Esophagus (tissue), 2 donors: ENCODE results near the gene TMEM150A. TPM values are rescaled to one million over a fixed set of nuclear protein-coding genes. Genes with fewer than 3 reads are reported as not detected.

ENCODE experiments used
- H3K27ac ChIP-seq, 2 donors: one replicate each; pipeline ENCODE4 v1.5.1; 2013; ENCODE audit warnings: low read depth in 2 of 2, mild to moderate bottlenecking in 2 of 2, inconsistent platforms in 1 of 2, low read length in 1 of 2, moderate library complexity in 1 of 2
- H3K27me3 ChIP-seq, 2 donors: one replicate each; pipeline ENCODE4 v1.6.1; 2013; ENCODE audit warnings: low read length in 2 of 2, control low read depth in 1 of 2, mild to moderate bottlenecking in 1 of 2; ENCODE audit not compliant: insufficient read depth in 2 of 2, control insufficient read depth in 1 of 2
- H3K36me3 ChIP-seq, 2 donors: one replicate each; pipeline ENCODE4 v1.6.1; 2013; ENCODE audit warnings: low read length in 1 of 2; ENCODE audit not compliant: control insufficient read depth in 2 of 2, insufficient read depth in 2 of 2
- H3K4me1 ChIP-seq, 2 donors: one replicate each; pipeline ENCODE4 v1.6.1; 2013; ENCODE audit warnings: low read length in 1 of 2; ENCODE audit not compliant: control insufficient read depth in 2 of 2, insufficient read depth in 2 of 2
- H3K4me3 ChIP-seq, 2 donors: one replicate each; pipeline ENCODE4 v1.5.1; 2013; ENCODE audit warnings: low read length in 2 of 2, mild to moderate bottlenecking in 2 of 2, low read depth in 1 of 2, moderate library complexity in 1 of 2
- H3K9me3 ChIP-seq, 2 donors: one replicate each; pipeline ENCODE4 v1.6.1; 2013; ENCODE audit warnings: mild to moderate bottlenecking in 2 of 2, low read depth in 1 of 2, low read length in 1 of 2, moderate library complexity in 1 of 2; ENCODE audit not compliant: control insufficient read depth in 2 of 2, insufficient read depth in 1 of 2
- WGBS, 2 donors: extraction: QIAGEN DNeasy Blood & Tissue Kit; methylation state at CpG; one replicate each; pipeline ENCODE4 v1.1.7; 2013; 5-methylcytosine and 5-hydroxymethylcytosine counted together
- polyA plus RNA-seq, 2 donors: library from polyadenylated mRNA; stranded (reverse); fragments of 200-250 nt; gene quantifications; one replicate each; pipeline ENCODE4 v1.2.3, GENCODE V29; 2013
- donor health status: healthy with polysubstance abuse.
- donor health status: Bipolar disorder and iron deficiency.

The TMEM150A gene
- polyA plus RNA-seq, 2 donors, result 9.3 to 9.9 TPM

- Histone ChIP-seq H3K4me1 (peaks cover 3 to 12% of the 10 kb centered on the region in 2 donors), H3K4me3 (peak overlapping the region in 1 of 2 donors; percentile 89), H3K27me3 (no peaks in the 10 kb centered on the region), H3K36me3 (peaks cover 6 to 7% of the 10 kb centered on the region in 2 donors), H3K27ac (peak overlapping the region; percentile 82 to 98), H3K9me3 (no peaks in the 10 kb centered on the region)
- WGBS, 2 donors, result 40 to 42% methylated on average over 6 of the region's 6 CpGs
These were observed 23.1 kb downstream of the TMEM150A start for GRCh38 chr2:85579266-85579935.

GRCh38 chr2:85578243-85579180 lies 24.0 kb downstream of the TMEM150A start:
- peak overlapping the region; percentile 66 to 89 for H3K4me3 ChIP-seq
- peak overlapping the region; percentile 82 to 98 for H3K27ac ChIP-seq
- H3K9me3 ChIP-seq, result no peaks in the 10 kb centered on the region
- 23 to 28% methylated on average over 19 of the region's 19 CpGs for WGBS, 2 donors
- H3K4me1 ChIP-seq, result peaks cover 3 to 8% of the 10 kb centered on the region in 2 donors
- H3K36me3 ChIP-seq, result peaks cover 6 to 7% of the 10 kb centered on the region in 2 donors
- no peaks in the 10 kb centered on the region for H3K27me3 ChIP-seq

- WGBS, 2 donors, result 17 to 21% methylated on average over 19 of the region's 19 CpGs
- Histone ChIP-seq H3K36me3 (peaks cover 5 to 7% of the 10 kb centered on the region in 2 donors), H3K27me3 (no peaks in the 10 kb centered on the region), H3K4me1 (peaks cover 3 to 8% of the 10 kb centered on the region in 2 donors), H3K27ac (peak within 1 kb of the TSS; percentile 82 to 98), H3K9me3 (no peaks in the 10 kb centered on the region), H3K4me3 (peak within 1 kb of the TSS; percentile 66 to 89)
These were observed 24.9 kb downstream of the TMEM150A start, which contains the start of gene VAMP8 for GRCh38 chr2:85577386-85578242. TSS of gene VAMP8 (plus strand) at chr2:85577586. CDS start at chr2:85577647, 61 bp downstream.

- no peaks in the 10 kb centered on the region for H3K27me3 ChIP-seq
- peak overlapping the region in 1 of 2 donors; percentile 89 for H3K4me3 ChIP-seq
- no peaks in the 10 kb centered on the region for H3K9me3 ChIP-seq
- H3K36me3 ChIP-seq, result peaks cover 0 to 7% of the 10 kb centered on the region in 2 donors
- WGBS, 2 donors, result 35 to 43% methylated on average over 3 of the region's 3 CpGs
- peak overlapping the region; percentile 82 to 98 for H3K27ac ChIP-seq
- H3K4me1 ChIP-seq, result peaks cover 3 to 8% of the 10 kb centered on the region in 2 donors
These were observed 25.5 kb downstream of the TMEM150A start for GRCh38 chr2:85577063-85577385.

- no peak overlapping the region for H3K4me3 ChIP-seq
- no peak overlapping the region for H3K27ac ChIP-seq
- H3K4me1 ChIP-seq, result peaks cover 3 to 8% of the 10 kb centered on the region in 2 donors
- WGBS, 2 donors, result 86 to 92% methylated on average over 8 of the region's 8 CpGs
- H3K36me3 ChIP-seq, result no peaks in the 10 kb centered on the region
- H3K27me3 ChIP-seq, result no peaks in the 10 kb centered on the region
- no peaks in the 10 kb centered on the region for H3K9me3 ChIP-seq
These were observed 26.8 kb downstream of the TMEM150A start for GRCh38 chr2:85575739-85576138.

GRCh38 chr2:85566265-85566664 lies 36.2 kb downstream of the TMEM150A start:
- no peaks in the 10 kb centered on the region for H3K27me3 ChIP-seq
- no peaks in the 10 kb centered on the region for H3K9me3 ChIP-seq
- no peak overlapping the region for H3K27ac ChIP-seq
- WGBS, 2 donors, result 78 to 83% methylated on average over 4 of the region's 4 CpGs
- no peaks in the 10 kb centered on the region for H3K36me3 ChIP-seq
- no peaks in the 10 kb centered on the region for H3K4me1 ChIP-seq
- no peak overlapping the region for H3K4me3 ChIP-seq

- Histone ChIP-seq H3K27ac (no peak overlapping the region), H3K27me3 (no peaks in the 10 kb centered on the region), H3K9me3 (no peaks in the 10 kb centered on the region), H3K4me3 (no peak overlapping the region), H3K36me3 (no peaks in the 10 kb centered on the region), H3K4me1 (no peaks in the 10 kb centered on the region)
- 89 to 90% methylated on average over 5 of the region's 5 CpGs for WGBS, 2 donors
These were observed 38.3 kb downstream of the TMEM150A start for GRCh38 chr2:85564144-85564563.

- Histone ChIP-seq H3K9me3 (no peaks in the 10 kb centered on the region), H3K4me3 (peak within 1 kb of the TSS; percentile 69 to 90), H3K27ac (peak within 1 kb of the TSS; percentile 87 to 89), H3K4me1 (no peaks in the 10 kb centered on the region), H3K27me3 (no peaks in the 10 kb centered on the region), H3K36me3 (peaks cover 3 to 4% of the 10 kb centered on the region in 2 donors)
- 4% methylated on average over 64 of the region's 64 CpGs for WGBS, 2 donors
These were observed 41.0 kb downstream of the TMEM150A start, which contains the start of gene GGCX for GRCh38 chr2:85561280-85562212. TSS of gene GGCX (minus strand) at chr2:85561493. CDS start at chr2:85561428, 65 bp downstream.
